ENCODE data around the gene METTL21C.

- no peak for TF ChIP-seq CTCF (IDR thresholded peaks at IDR 0.05)
- no peak for TF ChIP-seq POLR2A (IDR thresholded peaks at IDR 0.05)
Observed at GRCh38 chr13:102651392-102651791, 43.5 kb downstream of the METTL21C start.
